Neural cell (in vitro differentiated cells): Measurements from ENCODE around the gene MON2. TPM values are rescaled to one million over a fixed set of nuclear protein-coding genes. Genes with fewer than 3 reads are reported as not detected.

Source experiments
- H2AFZ ChIP-seq: fragments of 200-600, 300-800 bp; sonication (generic), shearing (Covaris generic); 2 replicates; pipeline ENCODE4 v1.6.0; 2014; ENCODE audit warnings: low read depth, mild to moderate bottlenecking, antibody characterized with exemption, low read length, moderate library complexity
- H3F3A ChIP-seq: fragments of 200-600 bp; shearing (Covaris generic); 2 replicates; pipeline ENCODE4 v1.6.1; 2016; ENCODE audit warnings: mild to moderate bottlenecking, moderate library complexity, mixed read lengths, antibody characterized with exemption, low read length; ENCODE audit not compliant: insufficient read depth, poor library complexity, severe bottlenecking
- H3K27ac ChIP-seq: fragments of 200-600, 300-800 bp; sonication (generic), shearing (Covaris generic); 2 replicates; pipeline ENCODE4 v1.5.1; 2014; ENCODE audit warnings: mild to moderate bottlenecking, low read length, moderate library complexity
- H3K27me3 ChIP-seq: fragments of 300-800, 200-600 bp; sonication (generic), shearing (Covaris generic); 2 replicates; pipeline ENCODE4 v1.6.0; 2014; ENCODE audit warnings: mild to moderate bottlenecking, low read depth, low read length, moderate library complexity; ENCODE audit not compliant: insufficient read depth
- H3K36me3 ChIP-seq: fragments of 300-800, 200-600 bp; sonication (generic), shearing (Covaris generic); 2 replicates; pipeline ENCODE4 v1.5.1; 2014; ENCODE audit warnings: mild to moderate bottlenecking, antibody characterized with exemption, low read length, moderate library complexity; ENCODE audit not compliant: insufficient read depth
- H3K4me2 ChIP-seq: fragments of 300-800, 200-600 bp; sonication (generic), shearing (Covaris generic); 2 replicates; pipeline ENCODE4 v1.6.0; 2014; ENCODE audit warnings: mild to moderate bottlenecking, low read length
- H3K4me3 ChIP-seq: fragments of 300-800, 200-600 bp; sonication (generic), shearing (Covaris generic); 2 replicates; pipeline ENCODE4 v1.5.1; 2014; ENCODE audit warnings: mild to moderate bottlenecking, low read length, moderate library complexity
- H3K79me2 ChIP-seq: fragments of 200-600 bp; shearing (Covaris generic); replicated peaks from 2 replicates; pipeline ENCODE4 v1.6.0; 2014; ENCODE audit warnings: mild to moderate bottlenecking, low read length, moderate library complexity; ENCODE audit not compliant: insufficient read depth
- H3K9ac ChIP-seq: fragments of 300-800, 200-600 bp; sonication (generic), shearing (Covaris generic); 2 replicates; pipeline ENCODE4 v1.6.1; 2016; ENCODE audit warnings: mild to moderate bottlenecking, low read length, mixed read lengths
- H3K9me2 ChIP-seq: fragments of 200-600 bp; shearing (Covaris generic); 2 replicates; pipeline ENCODE4 v1.6.1; 2016; ENCODE audit warnings: mild to moderate bottlenecking, low read length, mixed read lengths; ENCODE audit not compliant: insufficient read depth
- H3K9me3 ChIP-seq: fragments of 200-600, 300-800 bp; sonication (generic), shearing (Covaris generic); 2 replicates; pipeline ENCODE4 v1.6.1; 2016; ENCODE audit warnings: mild to moderate bottlenecking, mixed run types, low read length, moderate library complexity, mixed read lengths
- H4K20me1 ChIP-seq: fragments of 200-600 bp; shearing (Covaris generic); 2 replicates; pipeline ENCODE4 v1.6.1; 2016; ENCODE audit warnings: mild to moderate bottlenecking, mixed run types; ENCODE audit not compliant: insufficient read depth
- EP300 ChIP-seq: fragments of 450-650 bp; conservative IDR thresholded peaks from 2 replicates; pipeline ENCODE4 v1.6.1; 2014; ENCODE audit warnings: antibody characterized with exemption, mild to moderate bottlenecking, moderate library complexity; ENCODE audit not compliant: poor library complexity, severe bottlenecking
- EZH2 ChIP-seq: fragments of 200-600, 300-800 bp; shearing (Covaris generic), sonication (generic); IDR thresholded peaks from 2 replicates; pipeline ENCODE4 v1.6.1; 2014; ENCODE audit warnings: antibody characterized with exemption, low read length, borderline replicate concordance, mild to moderate bottlenecking; ENCODE audit not compliant: insufficient read depth, poor library complexity, severe bottlenecking
- MXI1 ChIP-seq: fragments of 450-650 bp; conservative IDR thresholded peaks from 2 replicates; pipeline ENCODE4 v1.6.1; 2014; ENCODE audit warnings: antibody characterized with exemption, mild to moderate bottlenecking; ENCODE audit not compliant: poor library complexity, severe bottlenecking
- POLR2AphosphoS5 ChIP-seq: IDR thresholded peaks from 2 replicates; pipeline ENCODE4 v1.6.1; 2012
- RAD21 ChIP-seq: fragments of 450-650 bp; conservative IDR thresholded peaks from 2 replicates; pipeline ENCODE4 v1.6.1; 2014; ENCODE audit warnings: antibody characterized with exemption, mild to moderate bottlenecking, moderate library complexity
- SMC3 ChIP-seq: fragments of 450-650 bp; conservative IDR thresholded peaks from 2 replicates; pipeline ENCODE4 v1.6.1; 2014; ENCODE audit warnings: antibody characterized with exemption, mild to moderate bottlenecking, moderate library complexity; ENCODE audit not compliant: poor library complexity
- TAF1 ChIP-seq: IDR thresholded peaks from 2 replicates; pipeline ENCODE4 v1.6.1; 2012; ENCODE audit warnings: low read depth
- polyA plus RNA-seq: library from polyadenylated mRNA; depleted of rRNA; stranded (reverse); fragments of >200 nt; gene quantifications from 2 replicates; pipeline ENCODE4 v1.2.3, GENCODE V29; 2014
- TF ChIP-seq, protein P1 (sequence below): IDR thresholded peaks from 2 replicates; pipeline ENCODE4 v1.6.1; 2012; ENCODE audit warnings: borderline replicate concordance
- TF ChIP-seq, protein P2 (sequence below): fragments of 450-650 bp; IDR thresholded peaks from 2 replicates; pipeline ENCODE4 v1.5.1; 2014; ENCODE audit warnings: antibody characterized with exemption, mild to moderate bottlenecking, moderate library complexity; ENCODE audit not compliant: poor library complexity, severe bottlenecking

MON2 gene
- polyA plus RNA-seq, 1 donor from 2014 or later = 44.2 TPM

DNA sequence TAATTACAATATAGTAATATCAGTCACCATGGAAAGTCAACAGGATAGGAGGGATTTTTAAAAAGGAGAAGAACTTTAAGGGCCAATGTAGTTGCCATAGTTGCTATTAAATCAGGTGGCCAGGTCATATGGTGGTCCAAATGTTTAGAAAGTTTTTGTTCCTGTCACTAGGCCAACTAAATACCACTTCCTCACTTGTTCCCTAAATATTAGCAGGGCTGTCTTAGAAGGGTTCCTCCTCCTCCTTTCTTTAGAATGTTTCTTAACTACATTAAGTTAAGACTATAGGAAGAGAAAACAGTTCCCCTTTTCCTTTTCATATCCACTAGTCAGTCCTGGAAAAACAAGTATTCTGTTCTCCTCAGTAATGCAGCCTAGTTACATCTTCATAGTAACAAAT, 50.3 kb downstream of the MON2 start:
- Histone ChIP-seq H3F3A (no peaks in the 10 kb centered on the region), H3K9me3 (no peaks in the 10 kb centered on the region), H3K9ac (no peak overlapping the region), H3K27ac (no peak overlapping the region), H3K79me2 (no peaks in the 10 kb centered on the region), H3K9me2 (no peaks in the 10 kb centered on the region), H4K20me1 (no peaks in the 10 kb centered on the region), H3K4me3 (no peak overlapping the region), H2AFZ (no peak overlapping the region), H3K27me3 (no peaks in the 10 kb centered on the region), H3K36me3 (peaks cover 6% of the 10 kb centered on the region), H3K4me2 (no peak overlapping the region)
- TF ChIP-seq MXI1 = no peak
- TF ChIP-seq SMC3 = no peak
- TF ChIP-seq EP300 = no peak
- no peak for TF ChIP-seq RAD21
- TF ChIP-seq EZH2 = no peak
- no peak for TF ChIP-seq TAF1
- TF ChIP-seq, protein P1, sequence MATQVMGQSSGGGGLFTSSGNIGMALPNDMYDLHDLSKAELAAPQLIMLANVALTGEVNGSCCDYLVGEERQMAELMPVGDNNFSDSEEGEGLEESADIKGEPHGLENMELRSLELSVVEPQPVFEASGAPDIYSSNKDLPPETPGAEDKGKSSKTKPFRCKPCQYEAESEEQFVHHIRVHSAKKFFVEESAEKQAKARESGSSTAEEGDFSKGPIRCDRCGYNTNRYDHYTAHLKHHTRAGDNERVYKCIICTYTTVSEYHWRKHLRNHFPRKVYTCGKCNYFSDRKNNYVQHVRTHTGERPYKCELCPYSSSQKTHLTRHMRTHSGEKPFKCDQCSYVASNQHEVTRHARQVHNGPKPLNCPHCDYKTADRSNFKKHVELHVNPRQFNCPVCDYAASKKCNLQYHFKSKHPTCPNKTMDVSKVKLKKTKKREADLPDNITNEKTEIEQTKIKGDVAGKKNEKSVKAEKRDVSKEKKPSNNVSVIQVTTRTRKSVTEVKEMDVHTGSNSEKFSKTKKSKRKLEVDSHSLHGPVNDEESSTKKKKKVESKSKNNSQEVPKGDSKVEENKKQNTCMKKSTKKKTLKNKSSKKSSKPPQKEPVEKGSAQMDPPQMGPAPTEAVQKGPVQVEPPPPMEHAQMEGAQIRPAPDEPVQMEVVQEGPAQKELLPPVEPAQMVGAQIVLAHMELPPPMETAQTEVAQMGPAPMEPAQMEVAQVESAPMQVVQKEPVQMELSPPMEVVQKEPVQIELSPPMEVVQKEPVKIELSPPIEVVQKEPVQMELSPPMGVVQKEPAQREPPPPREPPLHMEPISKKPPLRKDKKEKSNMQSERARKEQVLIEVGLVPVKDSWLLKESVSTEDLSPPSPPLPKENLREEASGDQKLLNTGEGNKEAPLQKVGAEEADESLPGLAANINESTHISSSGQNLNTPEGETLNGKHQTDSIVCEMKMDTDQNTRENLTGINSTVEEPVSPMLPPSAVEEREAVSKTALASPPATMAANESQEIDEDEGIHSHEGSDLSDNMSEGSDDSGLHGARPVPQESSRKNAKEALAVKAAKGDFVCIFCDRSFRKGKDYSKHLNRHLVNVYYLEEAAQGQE = no peak
- no peak for TF ChIP-seq POLR2AphosphoS5
- TF ChIP-seq, protein P2, sequence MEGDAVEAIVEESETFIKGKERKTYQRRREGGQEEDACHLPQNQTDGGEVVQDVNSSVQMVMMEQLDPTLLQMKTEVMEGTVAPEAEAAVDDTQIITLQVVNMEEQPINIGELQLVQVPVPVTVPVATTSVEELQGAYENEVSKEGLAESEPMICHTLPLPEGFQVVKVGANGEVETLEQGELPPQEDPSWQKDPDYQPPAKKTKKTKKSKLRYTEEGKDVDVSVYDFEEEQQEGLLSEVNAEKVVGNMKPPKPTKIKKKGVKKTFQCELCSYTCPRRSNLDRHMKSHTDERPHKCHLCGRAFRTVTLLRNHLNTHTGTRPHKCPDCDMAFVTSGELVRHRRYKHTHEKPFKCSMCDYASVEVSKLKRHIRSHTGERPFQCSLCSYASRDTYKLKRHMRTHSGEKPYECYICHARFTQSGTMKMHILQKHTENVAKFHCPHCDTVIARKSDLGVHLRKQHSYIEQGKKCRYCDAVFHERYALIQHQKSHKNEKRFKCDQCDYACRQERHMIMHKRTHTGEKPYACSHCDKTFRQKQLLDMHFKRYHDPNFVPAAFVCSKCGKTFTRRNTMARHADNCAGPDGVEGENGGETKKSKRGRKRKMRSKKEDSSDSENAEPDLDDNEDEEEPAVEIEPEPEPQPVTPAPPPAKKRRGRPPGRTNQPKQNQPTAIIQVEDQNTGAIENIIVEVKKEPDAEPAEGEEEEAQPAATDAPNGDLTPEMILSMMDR = no peak

DNA sequence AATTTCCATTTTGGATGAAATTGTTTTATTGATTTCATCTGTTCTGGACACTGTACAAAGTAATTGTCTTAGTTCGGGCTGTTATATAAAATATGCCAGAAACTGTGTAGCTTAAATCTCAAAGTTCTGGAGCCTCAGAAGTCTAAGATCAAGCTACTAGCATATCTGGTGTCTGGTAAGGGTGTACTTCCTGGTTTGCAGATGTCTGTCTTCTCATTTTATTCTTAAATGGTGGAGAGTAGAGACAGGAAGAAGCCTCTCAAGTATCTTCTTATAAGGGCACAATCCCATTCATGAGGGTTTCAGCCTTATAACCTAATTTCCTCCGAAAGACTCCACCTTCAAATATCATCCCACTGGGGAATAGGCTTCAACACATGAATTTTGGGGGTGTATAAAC, 51.3 kb downstream of the MON2 start:
- Histone ChIP-seq H3K9me3 (no peaks in the 10 kb centered on the region), H3K27me3 (no peaks in the 10 kb centered on the region), H3K9ac (no peak overlapping the region), H3K36me3 (peaks cover 6% of the 10 kb centered on the region), H2AFZ (no peak overlapping the region), H3K4me3 (no peak overlapping the region), H3K9me2 (no peaks in the 10 kb centered on the region), H3K4me2 (no peak overlapping the region), H3K79me2 (no peaks in the 10 kb centered on the region), H3F3A (no peaks in the 10 kb centered on the region), H3K27ac (no peak overlapping the region), H4K20me1 (no peaks in the 10 kb centered on the region)
- TF ChIP-seq EZH2 (no peak), RAD21 (no peak), EP300 (no peak), POLR2AphosphoS5 (no peak), TAF1 (no peak), MXI1 (no peak), SMC3 (no peak)
- TF ChIP-seq, protein P2 = no peak
- TF ChIP-seq, protein P1 = no peak
